GOT3 (cell line): ENCODE results near the gene GRM8.
"Not testable (repeated sequence)": the region's sequence is repeated elsewhere in the genome, so short reads cannot be mapped to it uniquely, and the experiment has no call there.

ENCODE experiments used
- DNase-seq: peaks from one replicate; lab custom pipeline; 2025; ENCODE audit warnings: mixed read lengths; lab: John Stamatoyannopoulos, UW

The GRM8 gene

GRCh38 chr7:126908564-126908963 is 344.2 kb downstream of the GRM8 start:
- DNase-seq = not testable (repeated sequence)

- not testable (repeated sequence) for DNase-seq
These were observed 345.1 kb downstream of the GRM8 start for GRCh38 chr7:126907657-126908056.

GRCh38 chr7:126905255-126905654 is 347.5 kb downstream of the GRM8 start:
- not testable (repeated sequence) for DNase-seq

- not testable (repeated sequence) for DNase-seq
These were observed 351.5 kb downstream of the GRM8 start for GRCh38 chr7:126901041-126901765.

GRCh38 chr7:126887980-126888379 is 364.8 kb downstream of the GRM8 start:
- not testable (repeated sequence) for DNase-seq

- not testable (repeated sequence) for DNase-seq
These were observed 365.2 kb downstream of the GRM8 start for GRCh38 chr7:126887560-126887959.

- DNase-seq = not testable (repeated sequence)
These were observed 370.0 kb downstream of the GRM8 start for GRCh38 chr7:126882730-126883129.

GRCh38 chr7:126881908-126882307 is 370.8 kb downstream of the GRM8 start:
- DNase-seq = not testable (repeated sequence)

GRCh38 chr7:126881315-126881714 is 371.4 kb downstream of the GRM8 start:
- DNase-seq = no peak

- DNase-seq = not testable (repeated sequence)
These were observed 376.2 kb downstream of the GRM8 start for GRCh38 chr7:126876536-126876935.

- no peak for DNase-seq
These were observed 395.9 kb downstream of the GRM8 start for GRCh38 chr7:126856691-126857291.

GRCh38 chr7:126845331-126845730 is 407.4 kb downstream of the GRM8 start:
- no peak for DNase-seq

GRCh38 chr7:126843883-126844282 is 408.9 kb downstream of the GRM8 start:
- no peak for DNase-seq

- no peak for DNase-seq
These were observed 409.4 kb downstream of the GRM8 start for GRCh38 chr7:126843336-126843735.

- DNase-seq = no peak
These were observed 410.3 kb downstream of the GRM8 start for GRCh38 chr7:126842451-126842850.

GRCh38 chr7:126840869-126841268 is 411.9 kb downstream of the GRM8 start:
- no peak for DNase-seq

- DNase-seq = no peak
These were observed 413.1 kb downstream of the GRM8 start for GRCh38 chr7:126839624-126840023.

- DNase-seq = no peak
These were observed 414.5 kb downstream of the GRM8 start for GRCh38 chr7:126838194-126838593.

GRCh38 chr7:126831241-126831640 is 421.5 kb downstream of the GRM8 start:
- not testable (repeated sequence) for DNase-seq

GRCh38 chr7:126820925-126821324 is 431.8 kb downstream of the GRM8 start:
- no peak for DNase-seq

- DNase-seq = no peak
These were observed 433.6 kb downstream of the GRM8 start for GRCh38 chr7:126819197-126819484.

GRCh38 chr7:126818393-126819196 is 434.1 kb downstream of the GRM8 start:
- no peak for DNase-seq

- no peak for DNase-seq
These were observed 443.6 kb downstream of the GRM8 start for GRCh38 chr7:126809188-126809587.
